ENCODE measurements around the gene ANO3.

Gene ANO3

DNA sequence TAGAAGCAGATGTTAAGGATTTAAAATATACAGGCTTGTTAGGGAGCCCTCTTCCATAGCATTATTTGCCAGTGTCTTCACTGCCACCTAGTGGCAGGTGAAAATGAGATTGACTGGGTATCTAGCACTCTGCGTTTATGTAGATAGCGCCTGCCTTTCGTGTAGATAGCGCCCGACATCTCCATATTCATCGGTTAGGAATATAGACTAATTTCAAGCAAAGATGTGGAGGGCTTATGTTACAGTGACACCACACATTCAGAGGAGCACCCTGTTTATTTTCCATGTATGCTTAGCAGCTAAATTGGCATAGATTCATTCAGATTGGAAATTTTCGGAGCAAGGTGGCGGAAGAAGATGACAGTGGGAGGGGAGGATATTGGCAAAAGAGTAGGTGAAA, 318.0 kb downstream of the ANO3 start:
- DNase-seq: no peak

DNA sequence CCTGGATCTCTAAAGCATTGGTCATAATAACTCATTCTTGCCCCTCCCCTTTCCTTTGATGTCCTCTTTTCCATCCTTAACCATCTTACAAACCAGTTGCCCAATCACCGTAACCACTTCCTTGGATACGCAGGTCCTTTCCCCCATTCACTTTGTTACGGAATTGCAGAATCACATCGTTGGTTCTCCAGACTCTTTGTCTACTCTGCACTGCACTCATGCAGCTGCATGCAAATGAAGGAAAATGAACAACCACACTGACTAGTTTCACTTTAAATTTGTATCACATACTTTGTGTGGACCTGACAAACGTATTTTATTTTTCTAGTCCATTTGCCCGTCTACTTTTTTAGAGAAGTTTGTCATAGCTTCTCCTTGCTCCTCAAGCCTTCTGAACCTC, 320.0 kb downstream of the ANO3 start:
- no peak for DNase-seq

- DNase-seq: no peak
These were observed 323.4 kb downstream of the ANO3 start for GRCh38 chr11:26655287-26655686.

DNA sequence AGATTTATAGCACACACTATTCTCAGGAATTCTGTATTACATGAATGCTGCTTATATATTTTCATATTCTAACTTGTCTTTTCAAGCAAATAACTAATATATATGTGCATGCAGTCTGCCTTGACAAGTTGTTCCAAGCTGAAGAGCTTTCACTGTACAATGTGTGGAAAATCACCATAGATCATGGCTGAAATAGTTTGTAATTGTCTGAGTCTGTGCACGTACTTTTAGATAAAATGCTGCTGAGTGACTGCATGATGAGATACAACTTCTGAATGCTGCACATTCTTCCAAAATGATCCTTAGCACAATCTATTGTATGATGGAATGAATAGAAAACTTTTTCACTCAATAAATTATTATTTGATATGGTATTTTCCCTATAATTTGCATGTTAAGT, 331.0 kb downstream of the ANO3 start:
- no peak for DNase-seq

GRCh38 chr11:26665036-26665435, 333.1 kb downstream of the ANO3 start:
- no peak for DNase-seq

- no peak for DNase-seq
These were observed 334.0 kb downstream of the ANO3 start for GRCh38 chr11:26665946-26666345.

DNA sequence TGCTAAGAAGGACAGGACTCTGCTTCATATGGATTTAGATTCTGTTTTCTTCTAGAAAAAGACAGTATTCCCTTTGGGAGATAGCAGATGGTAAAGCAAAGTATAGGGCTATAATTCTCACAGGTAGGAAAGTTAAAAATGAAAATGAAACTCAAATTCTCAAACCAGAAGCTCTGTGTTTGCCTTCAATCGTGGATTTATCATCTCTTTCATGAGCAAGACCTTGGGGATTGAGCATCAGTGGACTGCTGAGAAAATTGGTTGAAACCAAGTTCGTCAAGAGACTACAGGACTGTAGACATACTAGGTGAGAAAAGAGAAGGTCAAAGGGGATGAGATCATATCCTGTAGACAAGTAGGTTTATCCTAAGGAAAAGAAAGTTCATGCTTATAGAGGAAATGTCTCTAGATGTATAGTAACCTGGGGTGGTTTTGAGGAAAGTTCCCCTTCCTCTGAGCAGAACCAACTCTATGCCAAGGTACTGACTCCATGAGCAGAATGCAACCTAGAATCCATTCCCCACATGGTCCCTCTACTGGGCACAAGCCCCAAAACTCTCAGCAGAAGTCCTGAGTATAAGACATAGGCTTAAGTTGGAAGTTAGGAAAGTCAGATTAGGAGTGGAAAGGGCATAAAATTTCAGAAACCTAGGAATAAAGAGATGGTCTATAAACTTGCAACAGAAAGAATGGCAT, 343.5 kb downstream of the ANO3 start:
- DNase-seq: no peak

- DNase-seq: no peak
These were observed 344.7 kb downstream of the ANO3 start for GRCh38 chr11:26676641-26677040.

- DNase-seq: no peak
These were observed 345.6 kb downstream of the ANO3 start for GRCh38 chr11:26677566-26677965.

DNA sequence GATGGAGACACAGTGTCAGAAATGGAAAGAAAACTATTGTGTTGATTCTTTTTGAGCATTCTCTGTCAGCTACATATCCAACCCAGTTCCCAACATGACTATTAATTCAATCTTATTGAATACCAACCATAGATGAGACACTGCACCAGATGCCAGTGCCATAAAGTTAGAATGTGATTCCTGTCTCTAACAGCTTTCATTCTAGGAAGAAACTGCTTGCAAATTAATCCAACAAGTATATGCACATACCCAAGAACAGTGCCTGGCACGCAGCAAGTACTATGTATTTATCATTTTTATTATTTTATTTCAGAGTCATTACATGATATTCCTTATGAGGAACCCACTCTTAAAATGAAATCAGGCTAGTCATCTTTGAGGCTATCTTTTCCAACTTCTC, 355.4 kb downstream of the ANO3 start:
- no peak for DNase-seq

GRCh38 chr11:26688701-26689100, 356.8 kb downstream of the ANO3 start:
- no peak for DNase-seq

DNA sequence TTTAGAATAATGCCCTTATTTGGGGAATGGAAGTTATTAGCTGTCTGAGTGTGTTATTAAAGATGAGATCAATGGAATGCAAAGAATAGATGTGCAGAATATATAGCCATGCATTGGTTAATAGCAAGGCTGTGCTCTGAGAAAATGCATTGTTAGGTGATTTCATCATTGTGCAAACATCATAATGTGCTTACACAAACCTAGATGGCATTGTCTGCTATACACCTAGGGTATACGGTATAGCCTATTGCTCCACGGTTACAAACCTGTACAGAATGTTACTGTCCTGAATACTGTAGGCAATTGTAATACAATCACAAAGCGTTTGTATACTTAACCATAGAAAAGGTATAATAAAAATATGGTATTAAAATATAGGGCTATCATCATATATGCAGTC, 364.4 kb downstream of the ANO3 start:
- no peak for DNase-seq

DNA sequence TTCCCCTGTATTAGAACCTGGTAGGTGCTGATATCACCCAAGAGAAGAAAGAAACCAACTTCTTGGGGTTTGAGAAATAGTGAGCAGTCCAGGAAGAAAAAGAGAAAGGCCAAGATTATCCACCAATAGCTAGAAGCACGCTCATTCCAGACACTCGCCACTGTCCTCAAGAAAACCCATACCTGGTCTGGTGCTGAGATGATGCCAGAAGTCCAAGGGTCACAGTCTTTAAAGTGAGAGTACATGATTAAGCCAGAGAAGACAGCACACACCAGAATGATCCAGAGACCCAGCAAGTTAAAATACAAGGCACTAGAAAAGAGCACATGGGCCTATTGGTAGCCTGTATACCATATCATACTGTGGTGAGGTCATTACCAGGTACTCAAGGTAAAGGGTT, 366.3 kb downstream of the ANO3 start:
- no peak for DNase-seq

GRCh38 chr11:26700574-26701235, 368.8 kb downstream of the ANO3 start:
- no peak for DNase-seq

GRCh38 chr11:26702406-26702805, 370.5 kb downstream of the ANO3 start:
- DNase-seq: no peak

GRCh38 chr11:26703411-26704191, 371.7 kb downstream of the ANO3 start:
- DNase-seq: no peak

GRCh38 chr11:26704249-26704648, 372.3 kb downstream of the ANO3 start:
- no peak for DNase-seq

DNA sequence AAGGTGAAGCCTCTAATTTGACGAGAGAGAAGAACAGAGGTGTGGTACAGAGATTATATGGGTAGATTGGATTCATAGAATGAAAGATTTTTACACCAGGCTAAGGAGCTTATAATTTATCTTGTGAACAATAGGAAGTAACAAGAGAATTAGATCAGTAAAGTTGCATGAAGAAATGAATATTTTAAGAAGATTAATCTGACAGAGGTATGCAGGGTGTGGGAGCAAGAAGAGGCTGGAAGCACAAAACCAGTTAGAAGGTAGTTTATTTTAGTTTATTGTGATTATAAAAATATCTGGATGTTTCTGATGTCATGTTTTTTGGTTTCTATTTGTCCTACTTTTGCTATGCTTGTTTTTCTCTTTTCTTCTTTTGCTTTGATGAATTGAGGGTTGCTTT, 374.3 kb downstream of the ANO3 start:
- no peak for DNase-seq

DNA sequence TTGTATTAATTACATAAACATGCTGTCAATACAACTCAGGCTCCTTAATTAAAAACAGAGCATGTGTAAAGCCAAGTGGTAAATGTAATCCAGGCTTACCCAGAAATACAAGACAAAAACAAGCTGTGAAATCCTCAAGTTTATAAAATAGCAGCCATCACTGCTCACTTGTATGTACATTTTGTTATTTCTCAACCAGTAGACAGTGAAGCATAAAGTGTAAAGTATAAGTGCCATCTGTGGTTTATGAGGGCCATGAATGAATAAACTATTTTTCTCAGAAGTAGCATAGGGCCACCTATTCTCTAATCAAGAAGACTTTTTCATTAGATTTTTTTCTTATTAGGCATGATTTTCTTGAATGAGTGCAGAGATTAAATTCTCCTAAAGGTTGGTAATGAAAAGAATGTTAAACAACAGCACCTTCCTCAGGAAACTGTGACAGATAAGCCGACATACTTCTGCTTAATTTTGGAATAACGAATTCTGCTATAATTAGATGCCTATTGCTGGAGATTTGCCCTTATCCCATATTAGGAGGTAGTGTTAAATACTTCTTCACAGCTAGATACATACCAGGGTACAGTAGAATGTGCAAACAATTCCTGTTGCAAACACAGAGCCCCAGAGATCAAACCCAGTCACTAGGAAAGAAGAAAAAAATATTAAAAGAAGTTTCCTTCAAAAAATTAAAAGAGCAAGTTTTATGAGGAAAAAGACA, 377.0 kb downstream of the ANO3 start:
- DNase-seq: no peak

- no peak for DNase-seq
These were observed 378.6 kb downstream of the ANO3 start for GRCh38 chr11:26710489-26710888.

DNA sequence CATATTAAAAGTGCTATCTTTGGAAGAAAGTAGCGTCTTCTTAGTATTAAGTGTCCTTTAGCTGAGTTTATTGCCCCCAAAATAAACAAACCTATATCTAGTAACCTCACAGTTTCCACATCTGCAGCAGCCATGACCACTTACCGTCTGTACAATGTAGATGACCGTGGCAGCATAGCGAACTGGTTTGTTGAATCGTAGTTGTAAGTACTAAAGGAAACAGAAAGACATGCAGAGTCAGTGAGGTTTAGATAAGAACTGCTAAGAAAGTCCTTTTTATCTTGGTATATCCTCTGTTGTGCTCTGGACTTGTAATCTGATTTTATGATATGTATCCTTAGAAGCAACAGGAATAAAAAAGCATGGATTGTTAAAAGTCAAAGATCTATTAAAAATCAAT, 380.6 kb downstream of the ANO3 start:
- DNase-seq: no peak
